ENCODE measurements around the gene ARHGEF7.

The ARHGEF7 gene

GRCh38 chr13:111291908-111292307 is 176.8 kb downstream of the ARHGEF7 start:
- Histone ChIP-seq H3K36me3 (ENCODE audit: insufficient read depth, low read length) (peaks cover 98% of the 10 kb centered on the region), H3K27me3 (ENCODE audit: insufficient read depth, low read length) (no peaks in the 10 kb centered on the region), H2AFZ (ENCODE audit: low read length) (no peak overlapping the region), H3K4me1 (ENCODE audit: insufficient read depth, low read length, severe bottlenecking) (no peaks in the 10 kb centered on the region), H3K27ac (ENCODE audit: low read depth, low read length, poor library complexity, severe bottlenecking) (no peak overlapping the region), H3K4me3 (ENCODE audit: low read depth, low read length, poor library complexity, severe bottlenecking) (no peak overlapping the region), H3K4me2 (ENCODE audit: low read length) (no peak overlapping the region), H3K9ac (ENCODE audit: low read length) (no peak overlapping the region), H3K9me2 (ENCODE audit: low read depth, low read length) (no peaks in the 10 kb centered on the region), H3K9me3 (ENCODE audit: low read length) (no peaks in the 10 kb centered on the region), H4K20me1 (ENCODE audit: insufficient read depth, low read length) (no peaks in the 10 kb centered on the region), H3K79me2 (ENCODE audit: insufficient read depth, low read length) (no peaks in the 10 kb centered on the region), H3F3A (ENCODE audit: insufficient read depth, low read length) (no peaks in the 10 kb centered on the region)
- TF ChIP-seq CTCF (IDR thresholded peaks at IDR 0.05; ENCODE audit: low read length) (no peak), EZH2 (IDR thresholded peaks at IDR 0.05; ENCODE audit: borderline replicate concordance, low read length) (no peak)

- Histone ChIP-seq H3K4me3 (ENCODE audit: low read depth, low read length, poor library complexity, severe bottlenecking) (no peak overlapping the region), H3K27me3 (ENCODE audit: insufficient read depth, low read length) (no peaks in the 10 kb centered on the region), H3K4me1 (ENCODE audit: insufficient read depth, low read length, severe bottlenecking) (no peaks in the 10 kb centered on the region), H4K20me1 (ENCODE audit: insufficient read depth, low read length) (no peaks in the 10 kb centered on the region), H3K4me2 (ENCODE audit: low read length) (no peak overlapping the region), H3K9me2 (ENCODE audit: low read depth, low read length) (no peaks in the 10 kb centered on the region), H3F3A (ENCODE audit: insufficient read depth, low read length) (no peaks in the 10 kb centered on the region), H3K9me3 (ENCODE audit: low read length) (no peaks in the 10 kb centered on the region), H3K79me2 (ENCODE audit: insufficient read depth, low read length) (no peaks in the 10 kb centered on the region), H3K36me3 (ENCODE audit: insufficient read depth, low read length) (peaks cover 98% of the 10 kb centered on the region), H2AFZ (ENCODE audit: low read length) (no peak overlapping the region), H3K27ac (ENCODE audit: low read depth, low read length, poor library complexity, severe bottlenecking) (no peak overlapping the region), H3K9ac (ENCODE audit: low read length) (no peak overlapping the region)
- TF ChIP-seq EZH2 (IDR thresholded peaks at IDR 0.05; ENCODE audit: borderline replicate concordance, low read length) (no peak), CTCF (IDR thresholded peaks at IDR 0.05; ENCODE audit: low read length) (no peak)
Observed at GRCh38 chr13:111292710-111293485, 177.8 kb downstream of the ARHGEF7 start.

- no peak overlapping the region for H3K9ac ChIP-seq (ENCODE audit: low read length)
- H3K4me1 ChIP-seq (ENCODE audit: insufficient read depth, low read length, severe bottlenecking): no peaks in the 10 kb centered on the region
- no peaks in the 10 kb centered on the region for H3K79me2 ChIP-seq (ENCODE audit: insufficient read depth, low read length)
- peaks cover 95% of the 10 kb centered on the region for H3K36me3 ChIP-seq (ENCODE audit: insufficient read depth, low read length)
- H3K4me3 ChIP-seq (ENCODE audit: low read depth, low read length, poor library complexity, severe bottlenecking): no peak overlapping the region
- H2AFZ ChIP-seq (ENCODE audit: low read length): no peak overlapping the region
- H4K20me1 ChIP-seq (ENCODE audit: insufficient read depth, low read length): no peaks in the 10 kb centered on the region
- no peaks in the 10 kb centered on the region for H3F3A ChIP-seq (ENCODE audit: insufficient read depth, low read length)
- TF ChIP-seq CTCF (IDR thresholded peaks at IDR 0.05; ENCODE audit: low read length) (no peak), EZH2 (IDR thresholded peaks at IDR 0.05; ENCODE audit: borderline replicate concordance, low read length) (no peak)
- no peak overlapping the region for H3K27ac ChIP-seq (ENCODE audit: low read depth, low read length, poor library complexity, severe bottlenecking)
- H3K4me2 ChIP-seq (ENCODE audit: low read length): no peak overlapping the region
- H3K9me3 ChIP-seq (ENCODE audit: low read length): no peaks in the 10 kb centered on the region
- no peaks in the 10 kb centered on the region for H3K27me3 ChIP-seq (ENCODE audit: insufficient read depth, low read length)
- H3K9me2 ChIP-seq (ENCODE audit: low read depth, low read length): no peaks in the 10 kb centered on the region
Observed at GRCh38 chr13:111295886-111296285, 180.8 kb downstream of the ARHGEF7 start.
